ENCODE measurements around the gene STK10. TPM values are rescaled to one million over a fixed set of nuclear protein-coding genes. Genes with fewer than 3 reads are reported as not detected.

The STK10 gene
- polyA plus RNA-seq, 2 of the 4 experiments (the other 2 are of a cell fraction), result 4.3 to 13.1 TPM

- TF ChIP-seq CHD4 (IDR thresholded peaks at IDR 0.05; ENCODE audit: borderline replicate concordance) (no peak), ATOH8 (CRISPR knock-in tag; IDR thresholded peaks at IDR 0.05; ENCODE audit: low read depth) (no peak), RARB (CRISPR knock-in tag; IDR thresholded peaks at IDR 0.05) (no peak), JUN (IDR thresholded peaks at IDR 0.05) (no peak), CHD2 (IDR thresholded peaks at IDR 0.05; ENCODE audit: low read length, partially characterized antibody) (no peak), RCOR1 (IDR thresholded peaks at IDR 0.05; ENCODE audit: low read depth, low read length) (no peak)
These were observed 21.8 kb downstream of the STK10 start (continued) for GRCh38 chr5:172166030-172166826.

- CTCF ChIA-PET, result interaction anchor here (0.7 to 1.0 kb wide), 3 partner anchors 9 to 107 kb away, joined by 3 to 4 read pairs (median 3); no protein-coding TSS in a partner anchor
- WGBS (ENCODE audit: missing lambda C conversion rate), result 77% methylated on average over 7 of the region's 7 CpGs
- H3K9me3 ChIP-seq, result no peaks in the 10 kb centered on the region
- H3K27ac ChIP-seq, result no peak overlapping the region
- FAIRE-seq (no peak), ATAC-seq (no peak), DNase-seq (ENCODE audit: low read depth in 1 of 2, low spot score in 1 of 2) (no peak)
- TF ChIP-seq CBX2 (IDR thresholded peaks at IDR 0.05; ENCODE audit: borderline replicate concordance, low read depth), result no peak
- TF ChIP-seq TP53 (CRISPR knock-in tag; IDR thresholded peaks at IDR 0.05), result no peak
- TF ChIP-seq SMC3 (IDR thresholded peaks at IDR 0.05), result no peak
- TF ChIP-seq HMGXB4 (CRISPR knock-in tag; IDR thresholded peaks at IDR 0.05; ENCODE audit: borderline replicate concordance), result no peak
- no peak for TF ChIP-seq EP300 (IDR thresholded peaks at IDR 0.05)
- TF ChIP-seq EHF (CRISPR knock-in tag; IDR thresholded peaks at IDR 0.05), result no peak
- POLR2A ChIA-PET, result no interaction called here
- no peaks in the 10 kb centered on the region for H3K4me1 ChIP-seq
- no peak overlapping the region for H3K4me3 ChIP-seq
- no peak overlapping the region for H3K4me2 ChIP-seq
These were observed 22.6 kb downstream of the STK10 start for GRCh38 chr5:172165465-172165864.

- ChIA-PET CTCF (interaction anchor here (1.1 to 4.0 kb wide), 2 partner anchors 24 to 257 kb away, joined by 4 to 17 read pairs; partner anchors contain the start of gene STK10), POLR2A (interaction anchor here (0.6 kb wide), 1 partner anchor 25 kb away, joined by 3 read pairs; no protein-coding TSS in a partner anchor)
- Histone ChIP-seq H3K27ac (no peak overlapping the region), H3K4me1 (no peaks in the 10 kb centered on the region), H3K4me3 (no peak overlapping the region), H3K9me3 (no peaks in the 10 kb centered on the region), H3K4me2 (no peak overlapping the region)
- TF ChIP-seq POLR2A (IDR thresholded peaks at IDR 0.05; ENCODE audit: low read length) (no peak), HOXB13 (CRISPR knock-in tag; IDR thresholded peaks at IDR 0.05; ENCODE audit: low read depth) (no peak), JUN (IDR thresholded peaks at IDR 0.05) (no peak), MAX (IDR thresholded peaks at IDR 0.05) (no peak), RCOR1 (IDR thresholded peaks at IDR 0.05; ENCODE audit: low read depth, low read length) (no peak), CHD2 (IDR thresholded peaks at IDR 0.05; ENCODE audit: low read length, partially characterized antibody) (no peak), FOXS1 (CRISPR knock-in tag; IDR thresholded peaks at IDR 0.05) (no peak), MAFK (IDR thresholded peaks at IDR 0.05; ENCODE audit: partially characterized antibody) (no peak), EHMT2 (IDR thresholded peaks at IDR 0.05; ENCODE audit: low read depth) (no peak), ELK1 (IDR thresholded peaks at IDR 0.05; ENCODE audit: low read depth, low read length) (no peak), HEYL (CRISPR knock-in tag; IDR thresholded peaks at IDR 0.05) (no peak), MYC (IDR thresholded peaks at IDR 0.05; ENCODE audit: borderline replicate concordance, low read length) (no peak), ATOH8 (CRISPR knock-in tag; IDR thresholded peaks at IDR 0.05; ENCODE audit: low read depth) (no peak), ZFP36 (IDR thresholded peaks at IDR 0.05; ENCODE audit: borderline replicate concordance, partially characterized antibody) (no peak), USF2 (IDR thresholded peaks at IDR 0.05) (no peak), KDM5A (IDR thresholded peaks at IDR 0.05) (no peak), KDM1A (IDR thresholded peaks at IDR 0.05; ENCODE audit: low read depth) (no peak), ZSCAN20 (CRISPR knock-in tag; IDR thresholded peaks at IDR 0.05) (no peak)
- no peak for ATAC-seq
- no peak for DNase-seq (ENCODE audit: low read depth in 1 of 2, low spot score in 1 of 2)
- WGBS (ENCODE audit: missing lambda C conversion rate), result 92% methylated on average over 12 of the region's 13 CpGs
- no peak for FAIRE-seq
These were observed 23.2 kb downstream of the STK10 start for GRCh38 chr5:172164769-172165212.
